ENCODE results near the gene ZSWIM5. TPM values are rescaled to one million over a fixed set of nuclear protein-coding genes. Genes with fewer than 3 reads are reported as not detected.

The ZSWIM5 gene
- total and polyA plus RNA-seq, 9 of the 15 experiments (the other 6 are each of a cell fraction or from before 2014, with no cell fraction given) = under 0.01 to 0.07 (median 0.03) TPM; not detected in 3

- POLR2A ChIA-PET = interaction anchor here (1.0 to 2.4 kb wide), 3 partner anchors 16 to 214 kb away, joined by 3 to 20 read pairs (median 8); partner anchors contain the start of genes HECTD3 and UROD
- peaks cover 0 to 10% of the 10 kb centered on the region in 2 experiments; a peak in 2 of 5 replicates for H3K27me3 ChIP-seq (ENCODE audit: control insufficient read depth in 2 of 2, insufficient read depth in 2 of 2, low read length in 2 of 2)
- 0% methylated on average over 2 of the region's 2 CpGs for WGBS (ENCODE audit: insufficient coverage, low coverage, missing lambda C conversion rate)
- DNase-seq (ENCODE audit: extremely low read depth in 1 of 4, low spot score in 3 of 4) = no peak
- no peak for FAIRE-seq
- no peak overlapping the region for H3K27ac ChIP-seq (ENCODE audit: extremely low read depth, low read depth, low read length)
- TF ChIP-seq NR0B1 (IDR thresholded peaks at IDR 0.05; ENCODE audit: partially characterized antibody) (no peak), ZSCAN29 (IDR thresholded peaks at IDR 0.05) (no peak), ETS1 (conservative IDR thresholded peaks at IDR 0.05; ENCODE audit: control insufficient read depth, low read depth, low read length) (no peak), ATF1 (CRISPR knock-in tag; IDR thresholded peaks at IDR 0.05) (no peak), ATF1 (tag; IDR thresholded peaks at IDR 0.05) (no peak)
- BruUV-seq (replicated peaks) = no TSS peak
- no peak overlapping the region for H2AFZ ChIP-seq (ENCODE audit: low read depth, low read length)
- H3K4me1 ChIP-seq (replicated peaks in 1 of 2; ENCODE audit: control insufficient read depth in 2 of 2, insufficient read depth in 2 of 2, low read length in 2 of 2) = peaks cover 22 to 23% of the 10 kb centered on the region in 2 experiments; a peak in 4 of 5 replicates
- intact Hi-C loops (cut with micrococcal nuclease) = no loop called here
- H3K79me2 ChIP-seq (ENCODE audit: control insufficient read depth, insufficient read depth, low read length) = no peaks in the 10 kb centered on the region
- ATAC-seq = no peak
- CTCF ChIA-PET (ENCODE audit: low intra/inter-chr PET ratio) = no interaction called here
- no peaks in the 10 kb centered on the region for H4K20me1 ChIP-seq (replicated peaks; ENCODE audit: control insufficient read depth, insufficient read depth, low read length)
- no peak overlapping the region for H3K9ac ChIP-seq (ENCODE audit: insufficient read depth in 1 of 2, low read depth in 2 of 2, low read length in 2 of 2)
- in situ Hi-C loops (cut with MboI) = no loop called here
- H3K4me2 ChIP-seq (ENCODE audit: insufficient read depth, low read length) = no peak overlapping the region
- H3K9me3 ChIP-seq (replicated peaks; ENCODE audit: control insufficient read depth, insufficient read depth, low read depth, low read length) = no peaks in the 10 kb centered on the region
- no peaks in the 10 kb centered on the region for H3K36me3 ChIP-seq (ENCODE audit: control insufficient read depth, insufficient read depth, low read length)
- H3K9me1 ChIP-seq (ENCODE audit: control insufficient read depth, insufficient read depth, low read length) = no peaks in the 10 kb centered on the region
- no peak overlapping the region for H3K4me3 ChIP-seq
These were observed 173.6 kb downstream of the ZSWIM5 start for GRCh38 chr1:45032837-45033236.
